ENCODE results near the gene CYSTM1.
A peak's percentile ranks its signal among the peaks of the same experiment; 100 is the strongest.

Gene CYSTM1

DNA sequence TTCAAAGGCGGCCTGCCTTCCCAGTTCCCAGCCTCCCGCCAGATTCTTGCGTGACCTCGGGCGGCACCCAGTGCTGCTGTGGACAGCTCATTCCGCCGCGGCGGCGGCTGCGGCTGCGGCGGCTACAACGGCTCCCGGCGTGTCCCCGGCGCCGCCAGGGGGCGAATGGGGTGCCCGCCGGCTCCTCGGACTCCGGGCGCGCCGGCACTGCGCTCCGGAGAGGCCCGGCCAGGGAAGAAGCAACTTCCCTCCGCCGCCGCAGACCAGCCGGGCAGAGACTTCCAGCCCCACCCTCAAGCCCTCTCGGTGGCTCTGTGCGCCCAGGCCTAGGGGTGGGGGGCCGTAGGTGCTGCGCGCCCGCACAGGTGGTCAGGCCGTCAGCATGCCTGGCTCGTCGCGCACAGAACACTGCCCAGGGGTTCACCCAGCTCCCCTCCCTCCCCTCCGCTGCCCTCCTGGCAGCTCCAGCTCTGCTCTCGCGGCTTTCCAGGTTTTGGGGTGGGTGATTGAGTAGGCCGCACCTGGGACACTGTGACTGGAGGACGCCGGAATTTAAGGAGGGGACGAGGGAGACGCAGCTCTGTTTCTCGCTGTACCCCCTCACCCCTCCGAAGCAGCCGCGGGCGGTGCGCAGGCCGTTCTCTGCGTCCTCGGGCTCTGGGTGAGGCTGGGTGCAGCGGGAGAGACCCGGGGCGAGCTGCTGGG, 29.0 kb upstream of the CYSTM1 start:
- no peak for DNase-seq (ENCODE audit: extremely low spot score)
- CTCF ChIA-PET, result interaction anchor here (2.7 kb wide), 1 partner anchor 9 kb away, joined by 15 read pairs; no protein-coding TSS in a partner anchor
- TF ChIP-seq HDGF (IDR thresholded peaks at IDR 0.05; ENCODE audit: borderline replicate concordance) (no peak), SP1 (IDR thresholded peaks at IDR 0.05) (no peak), SUZ12 (IDR thresholded peaks at IDR 0.05) (no peak), FOXA1 (IDR thresholded peaks at IDR 0.05) (no peak), ARNT (IDR thresholded peaks at IDR 0.05) (no peak), L3MBTL2 (conservative IDR thresholded peaks at IDR 0.05) (no peak), FOXK2 (IDR thresholded peaks at IDR 0.05) (no peak)
- POLR2A ChIA-PET, result interaction anchor here (0.7 to 1.0 kb wide), 2 partner anchors 23 to 38 kb away, joined by 3 to 4 read pairs; no protein-coding TSS in a partner anchor

DNA sequence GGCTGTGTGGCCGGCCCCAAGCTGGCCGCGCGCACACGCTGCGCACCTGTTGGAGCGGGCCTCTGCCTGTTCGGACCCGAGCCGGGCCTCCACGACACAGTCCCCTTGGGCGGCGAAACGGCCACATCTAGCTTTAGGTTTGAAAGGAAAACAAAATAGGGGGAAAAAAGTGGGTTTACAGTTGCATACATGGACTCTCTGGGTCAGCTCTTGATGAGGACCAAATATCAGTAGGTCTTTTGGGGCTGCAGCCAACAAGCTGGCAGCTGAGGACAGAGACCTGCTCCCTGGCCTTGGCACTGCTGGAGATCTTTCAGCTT, 28.5 kb upstream of the CYSTM1 start:
- TF ChIP-seq TARDBP (IDR thresholded peaks at IDR 0.05) (no peak), HDGF (IDR thresholded peaks at IDR 0.05; ENCODE audit: borderline replicate concordance) (no peak), NFRKB (IDR thresholded peaks at IDR 0.05) (no peak), LEF1 (IDR thresholded peaks at IDR 0.05; ENCODE audit: borderline replicate concordance) (no peak), CTBP1 (IDR thresholded peaks at IDR 0.05; ENCODE audit: borderline replicate concordance) (no peak), ZNF384 (IDR thresholded peaks at IDR 0.05) (no peak), FOXK2 (IDR thresholded peaks at IDR 0.05) (no peak), SUZ12 (IDR thresholded peaks at IDR 0.05) (no peak), SP1 (IDR thresholded peaks at IDR 0.05) (no peak), ARNT (IDR thresholded peaks at IDR 0.05) (no peak), ELF4 (IDR thresholded peaks at IDR 0.05) (no peak), BHLHE40 (IDR thresholded peaks at IDR 0.05; ENCODE audit: borderline replicate concordance) (no peak)
- TF ChIP-seq, protein P1, sequence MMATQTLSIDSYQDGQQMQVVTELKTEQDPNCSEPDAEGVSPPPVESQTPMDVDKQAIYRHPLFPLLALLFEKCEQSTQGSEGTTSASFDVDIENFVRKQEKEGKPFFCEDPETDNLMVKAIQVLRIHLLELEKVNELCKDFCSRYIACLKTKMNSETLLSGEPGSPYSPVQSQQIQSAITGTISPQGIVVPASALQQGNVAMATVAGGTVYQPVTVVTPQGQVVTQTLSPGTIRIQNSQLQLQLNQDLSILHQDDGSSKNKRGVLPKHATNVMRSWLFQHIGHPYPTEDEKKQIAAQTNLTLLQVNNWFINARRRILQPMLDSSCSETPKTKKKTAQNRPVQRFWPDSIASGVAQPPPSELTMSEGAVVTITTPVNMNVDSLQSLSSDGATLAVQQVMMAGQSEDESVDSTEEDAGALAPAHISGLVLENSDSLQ (IDR thresholded peaks at IDR 0.05), result no peak
- no peak for DNase-seq (ENCODE audit: extremely low spot score)
- ChIA-PET CTCF (interaction anchor here (0.6 kb wide), 1 partner anchor 108 kb away, joined by 3 read pairs; no protein-coding TSS in a partner anchor), POLR2A (interaction anchor here (0.7 to 1.0 kb wide), 2 partner anchors 22 to 39 kb away, joined by 3 to 4 read pairs; no protein-coding TSS in a partner anchor)

DNA sequence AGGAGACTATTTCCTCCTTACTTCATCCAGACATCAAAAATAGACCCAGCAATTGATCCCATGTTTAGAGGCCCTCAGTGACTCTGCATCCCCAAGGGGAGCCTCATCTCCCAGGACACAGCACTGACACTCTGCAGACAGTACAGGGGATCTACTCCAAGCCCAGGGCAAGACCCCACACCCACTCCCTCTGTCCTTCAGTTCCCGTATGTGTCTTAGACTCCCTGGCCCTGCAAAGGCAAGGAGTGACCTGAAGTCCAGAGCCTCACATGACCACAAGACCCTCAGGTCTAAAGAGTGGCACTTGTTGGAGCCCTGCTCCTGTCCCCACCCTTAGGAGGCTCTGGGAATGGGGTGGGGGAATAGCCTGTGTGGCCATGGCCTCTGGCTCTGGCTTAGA, 27.5 kb upstream of the CYSTM1 start:
- no peak for DNase-seq (ENCODE audit: extremely low spot score)
- CTCF ChIA-PET, result no interaction called here
- POLR2A ChIA-PET, result no interaction called here
- TF ChIP-seq CTBP1 (IDR thresholded peaks at IDR 0.05; ENCODE audit: borderline replicate concordance) (no peak), FOXK2 (IDR thresholded peaks at IDR 0.05) (no peak), L3MBTL2 (conservative IDR thresholded peaks at IDR 0.05) (no peak), SUZ12 (IDR thresholded peaks at IDR 0.05) (no peak), ELF4 (IDR thresholded peaks at IDR 0.05) (no peak)

DNA sequence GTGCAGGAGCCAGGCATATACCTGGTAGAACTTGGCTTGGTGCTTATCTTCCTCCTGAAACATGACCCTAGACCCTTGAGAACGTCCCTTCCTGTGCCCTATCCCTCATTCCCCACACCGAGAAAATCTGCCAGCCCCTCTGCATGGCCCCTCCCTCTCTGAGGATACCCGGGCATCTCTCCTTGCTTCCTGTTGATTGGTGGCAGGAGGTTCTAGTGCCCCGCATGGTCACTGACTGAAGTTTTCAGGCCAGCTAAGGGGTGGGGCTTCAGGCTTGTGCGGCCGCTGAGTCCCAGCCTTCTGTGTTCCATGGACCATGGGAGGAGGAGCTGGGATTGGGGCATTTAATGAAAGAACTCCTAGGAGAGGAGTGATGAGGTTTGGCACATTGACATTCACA, 26.5 kb upstream of the CYSTM1 start:
- CTCF ChIA-PET, result interaction anchor here (0.5 kb wide), 1 partner anchor 9 kb away, joined by 3 read pairs; no protein-coding TSS in a partner anchor
- POLR2A ChIA-PET, result interaction anchor here (1.0 kb wide), 1 partner anchor 21 kb away, joined by 3 read pairs; no protein-coding TSS in a partner anchor

DNA sequence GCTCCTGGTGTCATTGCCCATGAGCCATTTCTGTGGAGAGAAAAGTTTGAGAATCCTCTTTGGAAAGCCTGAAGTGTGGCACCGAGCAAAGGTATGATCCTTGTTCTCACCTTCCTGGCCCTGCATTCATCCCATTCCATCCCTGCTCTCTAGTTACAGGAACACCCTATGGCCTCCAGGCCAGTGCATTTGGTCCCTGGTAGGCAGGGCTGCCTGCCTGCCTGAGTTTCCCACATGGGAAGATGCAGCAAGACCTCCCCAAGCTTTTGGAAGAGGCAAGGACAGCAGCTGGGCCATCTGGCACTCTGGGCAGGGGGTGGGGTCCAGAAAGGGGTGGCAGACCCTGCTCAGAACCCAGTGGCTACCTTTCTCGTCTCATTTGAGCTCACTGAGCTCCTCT, 24.8 kb upstream of the CYSTM1 start:
- DNase-seq (ENCODE audit: extremely low spot score), result no peak
- no peak for TF ChIP-seq L3MBTL2 (conservative IDR thresholded peaks at IDR 0.05)
- TF ChIP-seq SUZ12 (IDR thresholded peaks at IDR 0.05), result no peak
- TF ChIP-seq CTBP1 (IDR thresholded peaks at IDR 0.05; ENCODE audit: borderline replicate concordance), result no peak
- TF ChIP-seq BHLHE40 (IDR thresholded peaks at IDR 0.05; ENCODE audit: borderline replicate concordance), result no peak
- TF ChIP-seq FOXK2 (IDR thresholded peaks at IDR 0.05), result no peak
- no peak for TF ChIP-seq ARNT (IDR thresholded peaks at IDR 0.05)
- TF ChIP-seq ZNF384 (IDR thresholded peaks at IDR 0.05), result no peak
- TF ChIP-seq FOXA1 (IDR thresholded peaks at IDR 0.05), result no peak
- TF ChIP-seq FOXM1 (IDR thresholded peaks at IDR 0.05; ENCODE audit: borderline replicate concordance), result no peak
- ChIA-PET CTCF (no interaction called here), POLR2A (interaction anchor here (1.1 to 1.4 kb wide), 2 partner anchors 32 to 36 kb away, joined by 3 to 4 read pairs; no protein-coding TSS in a partner anchor)

More for the DNA sequence above, 26.5 kb upstream of the CYSTM1 start:
- TF ChIP-seq LEF1 (IDR thresholded peaks at IDR 0.05; ENCODE audit: borderline replicate concordance) (no peak), FOXK2 (IDR thresholded peaks at IDR 0.05) (no peak), L3MBTL2 (conservative IDR thresholded peaks at IDR 0.05) (no peak), CTBP1 (IDR thresholded peaks at IDR 0.05; ENCODE audit: borderline replicate concordance) (no peak), ZNF384 (IDR thresholded peaks at IDR 0.05) (no peak), SUZ12 (IDR thresholded peaks at IDR 0.05) (no peak), HDGF (IDR thresholded peaks at IDR 0.05; ENCODE audit: borderline replicate concordance) (no peak), FOXM1 (IDR thresholded peaks at IDR 0.05; ENCODE audit: borderline replicate concordance) (no peak), BHLHE40 (IDR thresholded peaks at IDR 0.05; ENCODE audit: borderline replicate concordance) (no peak), SP1 (IDR thresholded peaks at IDR 0.05) (no peak)
- DNase-seq (ENCODE audit: extremely low spot score), result peak; percentile 59

DNA sequence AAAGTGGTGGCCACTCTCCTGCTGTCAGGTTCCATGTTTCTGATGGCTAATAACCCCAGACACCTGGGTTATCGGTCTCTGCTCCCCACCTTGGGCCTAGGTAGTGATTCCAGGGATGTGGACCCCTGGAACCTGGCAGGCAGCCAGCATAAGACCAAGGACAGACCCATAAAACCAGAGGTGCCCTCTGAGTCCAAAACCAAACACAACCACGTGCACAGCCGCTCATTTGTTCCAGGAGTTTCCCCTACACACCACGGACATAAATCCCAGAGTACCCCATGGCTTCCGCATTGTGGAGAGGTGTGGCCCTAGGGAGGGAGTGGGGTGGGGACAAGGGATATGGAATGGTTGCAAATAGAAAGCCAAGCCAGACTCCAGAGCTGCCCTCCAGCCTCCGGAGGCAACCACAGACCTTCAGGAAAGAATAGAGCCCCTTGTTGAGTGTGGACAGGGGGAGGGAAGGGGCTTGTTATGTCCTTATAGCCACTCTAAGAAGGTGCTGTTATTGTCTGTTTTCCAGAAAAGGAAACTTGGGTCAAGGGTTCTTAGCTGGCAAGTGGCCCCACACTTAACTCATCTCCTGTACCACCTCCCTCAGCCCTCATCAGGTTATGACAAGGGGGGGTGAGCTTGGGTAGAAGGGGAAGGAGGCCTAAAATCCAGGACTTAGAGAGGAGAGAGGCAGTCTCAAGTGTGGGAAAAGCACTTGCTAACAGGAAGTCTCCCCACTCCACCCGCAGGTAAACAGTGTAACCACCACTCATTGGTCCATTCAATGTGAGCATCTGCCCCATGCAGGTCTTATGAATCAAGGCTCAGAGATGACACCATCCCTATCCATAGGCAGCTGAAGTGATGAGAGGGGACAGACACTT, 23.6 kb upstream of the CYSTM1 start:
- ChIA-PET CTCF (interaction anchor here (0.6 to 1.9 kb wide), 3 partner anchors 33 to 393 kb away, joined by 3 to 6 read pairs (median 4); no protein-coding TSS in a partner anchor), POLR2A (interaction anchor here (1.1 to 1.8 kb wide), 3 partner anchors 33 to 44 kb away, joined by 3 to 6 read pairs (median 4); no protein-coding TSS in a partner anchor)
- DNase-seq (ENCODE audit: extremely low spot score), result no peak
- TF ChIP-seq FOXA1 (IDR thresholded peaks at IDR 0.05) (no peak), NFRKB (IDR thresholded peaks at IDR 0.05) (no peak), ARNT (IDR thresholded peaks at IDR 0.05) (no peak)
- TF ChIP-seq, protein P1 (IDR thresholded peaks at IDR 0.05), result no peak

All from HEK293T (cell line).